GM12801 (cell line): ENCODE measurements around the gene KCNG1.

ENCODE experiments used
- CTCF ChIP-seq: IDR thresholded peaks from one replicate; pipeline ENCODE4 v1.5.1; 2011; ENCODE audit warnings: control low read depth; ENCODE audit not compliant: insufficient read length; ENCODE audit errors: extremely low read depth

KCNG1 gene

GRCh38 chr20:51014797-51015722 is 7.8 kb downstream of the KCNG1 start:
- no peak for TF ChIP-seq CTCF

- TF ChIP-seq CTCF, result no peak
These were observed 9.2 kb downstream of the KCNG1 start for GRCh38 chr20:51013577-51014330.

- TF ChIP-seq CTCF, result no peak
These were observed 10.6 kb downstream of the KCNG1 start for GRCh38 chr20:51012357-51012756.

GRCh38 chr20:51011479-51011878 is 11.4 kb downstream of the KCNG1 start:
- TF ChIP-seq CTCF, result no peak

GRCh38 chr20:51010932-51011331 is 12.0 kb downstream of the KCNG1 start:
- TF ChIP-seq CTCF, result no peak

GRCh38 chr20:51010043-51010365 is 12.9 kb downstream of the KCNG1 start:
- TF ChIP-seq CTCF, result no peak

- no peak for TF ChIP-seq CTCF
These were observed 13.4 kb downstream of the KCNG1 start for GRCh38 chr20:51009303-51010042.
